Keratinocyte (primary cell): ENCODE data around the gene ELAPOR1. TPM values are rescaled to one million over a fixed set of nuclear protein-coding genes. Genes with fewer than 3 reads are reported as not detected.

Experiments used
- DNase-seq: peaks from one replicate; pipeline ENCODE4 v3.0.0-alpha.2; 2011; ENCODE audit warnings: low read depth, missing footprints, low spot score
- FAIRE-seq: peaks from 2 replicates; lab custom pipeline; 2011; peaks lifted over from hg19 to GRCh38; lab: Jason Lieb, UNC
- H2AFZ ChIP-seq: 2 replicates; pipeline ENCODE4 v1.6.0; 2012; ENCODE audit warnings: low read length, control low read depth, inconsistent platforms; ENCODE audit not compliant: control insufficient read depth
- H3K27ac ChIP-seq: 2 replicates; pipeline ENCODE4 v1.5.1; 2011; ENCODE audit warnings: low read length; ENCODE audit not compliant: control insufficient read depth, insufficient read depth
- H3K27me3 ChIP-seq: 3 replicates; pipeline ENCODE4 v1.6.0; 2011; ENCODE audit warnings: low read length; ENCODE audit not compliant: control insufficient read depth, insufficient read depth; ENCODE audit errors: extremely low read depth
- H3K36me3 ChIP-seq, 2 experiments: 2 replicates in 1 of 2; 3 replicates in 1 of 2; pipeline ENCODE4 v1.5.1; 2011; ENCODE audit warnings: low read length in 2 of 2, mild to moderate bottlenecking in 1 of 2; ENCODE audit not compliant: control insufficient read depth in 2 of 2, insufficient read depth in 2 of 2; ENCODE audit errors: extremely low read depth in 1 of 2
- H3K4me1 ChIP-seq: 3 replicates; pipeline ENCODE4 v1.5.1; 2011; ENCODE audit warnings: low read length; ENCODE audit not compliant: control insufficient read depth, insufficient read depth; ENCODE audit errors: extremely low read depth
- H3K4me2 ChIP-seq: 3 replicates; pipeline ENCODE4 v1.6.0; 2011; ENCODE audit warnings: low read depth, low read length; ENCODE audit not compliant: control insufficient read depth, insufficient read depth; ENCODE audit errors: extremely low read depth
- H3K4me3 ChIP-seq, 3 experiments: fragments of 200-600 bp in 1 of 3; sonication (generic) in 1 of 3; 2 replicates in 2 of 3; 3 replicates in 1 of 3; pipeline ENCODE4 v1.5.1; 2011 to 2016; ENCODE audit warnings: low read length in 3 of 3, mild to moderate bottlenecking in 3 of 3, control low read depth in 2 of 3, inconsistent platforms in 1 of 3, low read depth in 1 of 3, mixed read lengths in 1 of 3, mixed run types in 1 of 3, moderate library complexity in 1 of 3; ENCODE audit not compliant: control insufficient read depth in 2 of 3, insufficient read depth in 2 of 3; ENCODE audit errors: extremely low read depth in 1 of 3
- H3K79me2 ChIP-seq: 2 replicates; pipeline ENCODE4 v1.6.0; 2012; ENCODE audit warnings: low read length; ENCODE audit not compliant: control insufficient read depth, insufficient read depth
- H3K9ac ChIP-seq: 3 replicates; pipeline ENCODE4 v1.6.0; 2011; ENCODE audit warnings: low read length; ENCODE audit not compliant: control insufficient read depth, insufficient read depth; ENCODE audit errors: extremely low read depth
- H3K9me1 ChIP-seq: 3 replicates; pipeline ENCODE4 v1.6.0; 2011; ENCODE audit warnings: low read length; ENCODE audit not compliant: control insufficient read depth, insufficient read depth; ENCODE audit errors: extremely low read depth
- H3K9me3 ChIP-seq: 2 replicates; pipeline ENCODE4 v1.5.1; 2012; ENCODE audit warnings: low read depth, low read length; ENCODE audit not compliant: control insufficient read depth
- H4K20me1 ChIP-seq: 3 replicates; pipeline ENCODE4 v1.6.0; 2011; ENCODE audit warnings: low read length; ENCODE audit not compliant: control insufficient read depth, insufficient read depth; ENCODE audit errors: extremely low read depth
- EZH2 ChIP-seq: IDR thresholded peaks from one replicate; pipeline ENCODE4 v1.6.1; 2012; ENCODE audit warnings: inconsistent platforms, mild to moderate bottlenecking, low read length, moderate library complexity
- dilution Hi-C: fragments of 300-500 bp; cut with MboI; formaldehyde crosslinking; loops from one replicate; pipeline ENCODE4 v1.7.0; 2020; ENCODE audit warnings: low sequenced_read_pairs; ENCODE audit not compliant: extremely low pct_ligation_motif_present
- polyA plus RNA-seq, 5 experiments: library from polyadenylated mRNA; depleted of rRNA in 3 of 5; stranded (reverse) in 3 of 5; stranded (forward) in 1 of 5; unstranded in 1 of 5; fragments of >200 nt; gene quantifications; 1 replicate in 1 of 5; 2 replicates in 3 of 5; 3 replicates in 1 of 5; pipeline versions ENCODE4 v1.2.1 to v1.2.3, GENCODE V29; 2011 to 2012; ENCODE audit warnings: missing spikeins in 2 of 5, low read depth in 1 of 5, low replicate concordance in 1 of 5
- TF ChIP-seq, protein P1 (sequence below), 3 experiments: IDR thresholded peaks in 1 of 3; conservative IDR thresholded peaks in 1 of 3; optimal IDR thresholded peaks in 1 of 3; 2 replicates in 2 of 3; 3 replicates in 1 of 3; pipeline versions ENCODE3 to v1.5.1; 2011; ENCODE audit warnings: low read length in 3 of 3, mild to moderate bottlenecking in 3 of 3, moderate library complexity in 2 of 3, control low read depth in 1 of 3, inconsistent platforms in 1 of 3; ENCODE audit not compliant: insufficient read depth in 2 of 3; ENCODE audit errors: extremely low read depth in 1 of 3

ELAPOR1 gene
- polyA plus RNA-seq, 1 donor (not counting 4 experiments of a cell fraction or from before 2014, with no cell fraction given): 0.24 TPM

DNA sequence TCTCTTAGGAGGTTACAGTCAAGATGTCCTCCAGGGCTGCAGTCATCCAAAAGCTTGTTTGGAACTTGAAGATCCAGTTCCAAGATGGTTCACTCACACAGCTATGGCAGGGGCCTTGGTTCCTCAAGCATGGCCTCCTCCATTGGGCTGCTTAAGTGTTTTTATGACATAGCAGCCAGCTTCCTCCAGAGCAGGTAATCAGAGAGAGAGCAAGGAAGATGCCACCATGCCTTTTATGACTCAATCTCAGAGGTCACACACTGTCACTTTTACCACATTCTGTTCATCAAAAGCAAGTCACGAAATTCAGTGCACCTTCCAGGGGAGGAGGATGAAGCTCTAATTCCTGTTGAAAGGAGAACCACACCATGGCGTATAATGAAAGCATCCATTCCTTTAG is 17.1 kb downstream of the ELAPOR1 start:
- Histone ChIP-seq H3K9me1 (no peaks in the 10 kb centered on the region), H3K9ac (no peak overlapping the region), H2AFZ (no peak overlapping the region), H3K79me2 (no peaks in the 10 kb centered on the region), H3K4me2 (no peak overlapping the region), H4K20me1 (no peaks in the 10 kb centered on the region), H3K9me3 (no peaks in the 10 kb centered on the region), H3K4me1 (no peaks in the 10 kb centered on the region), H3K27ac (no peak overlapping the region), H3K36me3 (no peaks in the 10 kb centered on the region), H3K27me3 (no peaks in the 10 kb centered on the region), H3K4me3 (no peak overlapping the region)
- TF ChIP-seq EZH2: no peak
- TF ChIP-seq, protein P1, sequence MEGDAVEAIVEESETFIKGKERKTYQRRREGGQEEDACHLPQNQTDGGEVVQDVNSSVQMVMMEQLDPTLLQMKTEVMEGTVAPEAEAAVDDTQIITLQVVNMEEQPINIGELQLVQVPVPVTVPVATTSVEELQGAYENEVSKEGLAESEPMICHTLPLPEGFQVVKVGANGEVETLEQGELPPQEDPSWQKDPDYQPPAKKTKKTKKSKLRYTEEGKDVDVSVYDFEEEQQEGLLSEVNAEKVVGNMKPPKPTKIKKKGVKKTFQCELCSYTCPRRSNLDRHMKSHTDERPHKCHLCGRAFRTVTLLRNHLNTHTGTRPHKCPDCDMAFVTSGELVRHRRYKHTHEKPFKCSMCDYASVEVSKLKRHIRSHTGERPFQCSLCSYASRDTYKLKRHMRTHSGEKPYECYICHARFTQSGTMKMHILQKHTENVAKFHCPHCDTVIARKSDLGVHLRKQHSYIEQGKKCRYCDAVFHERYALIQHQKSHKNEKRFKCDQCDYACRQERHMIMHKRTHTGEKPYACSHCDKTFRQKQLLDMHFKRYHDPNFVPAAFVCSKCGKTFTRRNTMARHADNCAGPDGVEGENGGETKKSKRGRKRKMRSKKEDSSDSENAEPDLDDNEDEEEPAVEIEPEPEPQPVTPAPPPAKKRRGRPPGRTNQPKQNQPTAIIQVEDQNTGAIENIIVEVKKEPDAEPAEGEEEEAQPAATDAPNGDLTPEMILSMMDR (optimal IDR thresholded peaks at IDR 0.05 in 1 of 3, IDR thresholded peaks at IDR 0.05 in 1 of 3, conservative IDR thresholded peaks at IDR 0.05 in 1 of 3; ENCODE audit: extremely low read depth in 1 of 3, insufficient read depth in 2 of 3, low read length in 3 of 3): no peak
- FAIRE-seq (no peak), DNase-seq (no peak)
- dilution Hi-C loops: no loop called here

DNA sequence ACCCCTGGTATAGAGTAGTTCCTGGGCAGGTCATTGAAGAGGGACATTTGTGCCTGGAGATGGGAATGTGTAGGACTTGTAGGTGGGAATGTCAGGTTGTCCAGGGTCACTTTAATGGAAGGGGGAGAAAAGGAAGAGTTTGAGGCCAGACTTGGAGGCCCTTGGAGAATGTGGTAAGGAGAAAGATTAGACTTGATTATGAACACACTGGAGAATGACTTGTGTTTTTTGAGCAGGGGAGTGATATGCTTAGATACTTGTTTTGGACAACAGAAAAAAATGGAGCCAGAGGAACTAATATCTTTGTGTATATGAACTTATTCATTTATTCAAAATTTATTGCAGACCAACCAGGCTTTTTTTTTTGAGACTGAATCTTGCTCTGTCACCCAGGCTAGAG is 17.9 kb downstream of the ELAPOR1 start:
- no peak overlapping the region for H3K27ac ChIP-seq

More for the DNA sequence above, 17.9 kb downstream of the ELAPOR1 start:
- Histone ChIP-seq H3K79me2 (no peaks in the 10 kb centered on the region), H3K27me3 (no peaks in the 10 kb centered on the region), H3K4me2 (no peak overlapping the region), H3K9ac (no peak overlapping the region), H3K36me3 (no peaks in the 10 kb centered on the region), H4K20me1 (no peaks in the 10 kb centered on the region), H3K9me1 (no peaks in the 10 kb centered on the region), H3K4me1 (no peaks in the 10 kb centered on the region), H3K9me3 (no peaks in the 10 kb centered on the region), H3K4me3 (no peak overlapping the region), H2AFZ (no peak overlapping the region)
- TF ChIP-seq, protein P1 (optimal IDR thresholded peaks at IDR 0.05 in 1 of 3, IDR thresholded peaks at IDR 0.05 in 1 of 3, conservative IDR thresholded peaks at IDR 0.05 in 1 of 3; ENCODE audit: extremely low read depth in 1 of 3, insufficient read depth in 2 of 3, low read length in 3 of 3): no peak
- no peak for TF ChIP-seq EZH2
- DNase-seq: no peak
- dilution Hi-C loops: no loop called here
- FAIRE-seq: no peak
